GM19193 (cell line): ENCODE measurements around the gene BACE2.

Experiments
- POLR2A ChIP-seq: IDR thresholded peaks from 4 replicates; pipeline ENCODE4 v1.6.1; 2011; ENCODE audit not compliant: insufficient read depth, insufficient read length; ENCODE audit errors: extremely low read depth

Gene BACE2

GRCh38 chr21:41167348-41168342, at the start of gene BACE2:
Gene BACE2, plus strand, starts transcription at chr21:41168160. Its CDS starts 104 bp downstream, at chr21:41168264.
- TF ChIP-seq POLR2A, result no peak

GRCh38 chr21:41119901-41120300, 48.1 kb upstream of the BACE2 start:
- TF ChIP-seq POLR2A, result no peak

GRCh38 chr21:41120997-41121396, 47.0 kb upstream of the BACE2 start:
- no peak for TF ChIP-seq POLR2A

- TF ChIP-seq POLR2A, result no peak
Observed at GRCh38 chr21:41121785-41122415, 46.1 kb upstream of the BACE2 start.

GRCh38 chr21:41124641-41125201, 43.2 kb upstream of the BACE2 start:
- no peak for TF ChIP-seq POLR2A

GRCh38 chr21:41128981-41129380, 39.0 kb upstream of the BACE2 start:
- no peak for TF ChIP-seq POLR2A

- TF ChIP-seq POLR2A, result no peak
Observed at GRCh38 chr21:41130883-41131282, 37.1 kb upstream of the BACE2 start.

- TF ChIP-seq POLR2A, result no peak
Observed at GRCh38 chr21:41133874-41134522, 34.0 kb upstream of the BACE2 start.

- no peak for TF ChIP-seq POLR2A
Observed at GRCh38 chr21:41135746-41136145, 32.2 kb upstream of the BACE2 start.

GRCh38 chr21:41136286-41136685, 31.7 kb upstream of the BACE2 start:
- TF ChIP-seq POLR2A, result no peak

- no peak for TF ChIP-seq POLR2A
Observed at GRCh38 chr21:41137401-41137800, 30.6 kb upstream of the BACE2 start.

GRCh38 chr21:41137889-41138288, 30.1 kb upstream of the BACE2 start:
- no peak for TF ChIP-seq POLR2A

GRCh38 chr21:41138711-41139110, 29.2 kb upstream of the BACE2 start:
- TF ChIP-seq POLR2A, result no peak

GRCh38 chr21:41139275-41139674, 28.7 kb upstream of the BACE2 start:
- no peak for TF ChIP-seq POLR2A

- no peak for TF ChIP-seq POLR2A
Observed at GRCh38 chr21:41139951-41140350, 28.0 kb upstream of the BACE2 start.

- TF ChIP-seq POLR2A, result no peak
Observed at GRCh38 chr21:41141031-41141457, 26.9 kb upstream of the BACE2 start.
